ENCODE measurements around the gene CTCF.
A peak's percentile ranks its signal among the peaks of the same experiment; 100 is the strongest.

Gene CTCF

DNA sequence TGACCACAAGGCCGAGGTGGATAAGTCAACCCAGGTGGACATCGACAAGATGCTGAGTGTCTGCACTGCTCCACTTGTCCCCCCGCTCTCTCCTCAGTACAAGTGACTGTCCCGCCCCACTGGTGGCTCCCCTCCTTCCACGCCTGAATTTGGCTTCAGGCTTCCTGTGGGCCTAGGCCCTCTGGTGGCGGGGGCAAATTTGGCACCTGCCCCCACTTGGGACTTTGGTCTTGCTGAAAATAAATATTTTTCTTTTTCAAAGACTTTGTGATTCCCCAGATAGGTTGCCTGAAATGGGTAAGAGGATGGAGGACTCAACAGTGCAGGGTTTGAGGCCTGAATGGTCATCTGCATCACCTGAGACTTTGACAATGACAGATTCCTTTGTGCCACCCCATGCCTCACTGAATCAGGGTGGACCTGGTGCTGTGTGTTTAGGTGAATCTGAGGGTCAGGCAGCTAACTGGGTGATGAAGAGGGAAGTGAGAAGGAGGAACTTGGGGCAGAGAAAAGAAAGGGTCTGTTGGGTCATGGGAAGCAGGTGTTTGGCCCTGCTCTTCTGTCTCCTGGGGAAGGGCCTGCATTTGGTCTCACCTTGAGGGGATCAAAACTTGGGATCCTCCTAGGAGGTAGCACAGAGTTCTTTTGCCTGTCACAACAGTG, 106.3 kb downstream of the CTCF start:
- H2BK12ac ChIP-seq (ENCODE audit: low read length in 2 of 2) = no peak overlapping the region
- no peaks in the 10 kb centered on the region for H3K9me3 ChIP-seq (ENCODE audit: control insufficient read depth, low read length)
- WGBS = 88% methylated on average over 6 of the region's 6 CpGs
- peaks cover 5% of the 10 kb centered on the region for H3K79me1 ChIP-seq (replicated peaks; ENCODE audit: low read length, poor library complexity, severe bottlenecking)
- H4K91ac ChIP-seq (ENCODE audit: low read length) = no peak overlapping the region
- H3K23ac ChIP-seq (ENCODE audit: low read length in 2 of 2) = no peak overlapping the region
- peaks cover 8 to 9% of the 10 kb centered on the region in 2 experiments for H3K36me3 ChIP-seq (ENCODE audit: control insufficient read depth in 1 of 2, insufficient read depth in 2 of 2, low read depth in 1 of 2, low read length in 2 of 2)
- no peak overlapping the region for H3K14ac ChIP-seq (ENCODE audit: low read length in 2 of 2)
- H3K4me3 ChIP-seq (ENCODE audit: insufficient read depth in 1 of 2, low read depth in 1 of 2, low read length in 2 of 2) = no peak overlapping the region
- H3K4me2 ChIP-seq (ENCODE audit: low read length, poor library complexity, severe bottlenecking) = no peak overlapping the region
- no peak overlapping the region for H2BK15ac ChIP-seq (ENCODE audit: low read depth, poor library complexity, severe bottlenecking)
- no peak overlapping the region for H3K4ac ChIP-seq (ENCODE audit: low read depth in 1 of 2, low read length in 2 of 2)
- no peak overlapping the region for H2AK5ac ChIP-seq (ENCODE audit: low read length, severe bottlenecking)
- H3K18ac ChIP-seq (ENCODE audit: low read depth in 1 of 2, low read length in 2 of 2) = no peak overlapping the region
- H4K8ac ChIP-seq (ENCODE audit: low read length) = no peak overlapping the region
- DNase-seq = no peak
- no peak overlapping the region for H3K9ac ChIP-seq (ENCODE audit: low read length)
- peaks cover 32% of the 10 kb centered on the region for H3K4me1 ChIP-seq (ENCODE audit: control insufficient read depth, insufficient read depth, low read depth, low read length)
- H3K27me3 ChIP-seq (ENCODE audit: control insufficient read depth in 1 of 2, insufficient read depth in 1 of 2, low read length in 2 of 2) = no peaks in the 10 kb centered on the region
- H2AFZ ChIP-seq (ENCODE audit: low read depth, low read length) = no peak overlapping the region
- H2BK5ac ChIP-seq (ENCODE audit: low read depth, low read length, poor library complexity, severe bottlenecking) = no peak overlapping the region
- no peak overlapping the region for H3K27ac ChIP-seq (ENCODE audit: low read length, poor library complexity, severe bottlenecking)
- no peak overlapping the region for H2BK120ac ChIP-seq (ENCODE audit: low read depth, low read length)

DNA sequence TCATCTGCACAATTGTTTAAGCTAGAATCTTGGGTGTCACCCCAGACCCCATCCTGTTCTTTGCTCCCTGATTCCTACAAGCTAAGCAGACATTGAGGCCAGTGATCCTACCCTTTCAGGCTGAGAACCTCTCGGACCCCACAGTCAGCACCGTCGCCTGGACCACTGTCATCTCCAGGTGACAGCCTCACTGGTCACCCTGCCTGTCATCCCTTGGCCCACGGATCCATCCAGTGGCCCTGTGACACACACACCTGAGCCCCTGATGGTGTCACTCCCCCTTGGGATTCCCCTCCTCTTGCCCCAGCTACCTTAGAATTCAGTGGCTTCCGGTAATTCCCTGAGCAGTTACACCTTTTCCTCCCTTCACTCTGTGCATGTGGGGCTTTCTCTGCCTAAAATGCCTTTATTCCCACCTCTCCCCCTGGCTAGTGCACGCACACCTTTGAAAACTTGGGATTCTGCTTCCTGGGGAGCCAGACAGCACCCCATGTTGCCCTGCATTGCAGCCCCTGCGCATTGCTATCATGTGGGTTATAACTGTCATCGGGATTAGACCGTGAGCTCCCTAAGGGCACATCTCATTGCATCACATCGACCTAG, 107.3 kb downstream of the CTCF start:
- no peak for DNase-seq
- no peak overlapping the region for H3K9ac ChIP-seq (ENCODE audit: low read length)
- H3K4me3 ChIP-seq (ENCODE audit: insufficient read depth in 1 of 2, low read depth in 1 of 2, low read length in 2 of 2) = no peak overlapping the region
- no peak overlapping the region for H3K27ac ChIP-seq (ENCODE audit: low read length, poor library complexity, severe bottlenecking)
- no peak overlapping the region for H2BK120ac ChIP-seq (ENCODE audit: low read depth, low read length)
- no peak overlapping the region for H4K91ac ChIP-seq (ENCODE audit: low read length)
- no peak overlapping the region for H2AFZ ChIP-seq (ENCODE audit: low read depth, low read length)
- H3K79me1 ChIP-seq (replicated peaks; ENCODE audit: low read length, poor library complexity, severe bottlenecking) = peaks cover 5% of the 10 kb centered on the region
- H3K18ac ChIP-seq (ENCODE audit: low read depth in 1 of 2, low read length in 2 of 2) = no peak overlapping the region
- no peak overlapping the region for H2BK15ac ChIP-seq (ENCODE audit: low read depth, poor library complexity, severe bottlenecking)
- no peak overlapping the region for H3K4me2 ChIP-seq (ENCODE audit: low read length, poor library complexity, severe bottlenecking)
- H4K8ac ChIP-seq (ENCODE audit: low read length) = no peak overlapping the region
- H2BK5ac ChIP-seq (ENCODE audit: low read depth, low read length, poor library complexity, severe bottlenecking) = no peak overlapping the region
- no peak overlapping the region for H2AK5ac ChIP-seq (ENCODE audit: low read length, severe bottlenecking)
- no peak overlapping the region for H3K14ac ChIP-seq (ENCODE audit: low read length in 2 of 2)
- H3K27me3 ChIP-seq (ENCODE audit: control insufficient read depth in 1 of 2, insufficient read depth in 1 of 2, low read length in 2 of 2) = no peaks in the 10 kb centered on the region
- H3K4me1 ChIP-seq (ENCODE audit: control insufficient read depth, insufficient read depth, low read depth, low read length) = peaks cover 40% of the 10 kb centered on the region
- 92% methylated on average over 10 of the region's 10 CpGs for WGBS
- no peaks in the 10 kb centered on the region for H3K9me3 ChIP-seq (ENCODE audit: control insufficient read depth, low read length)
- H2BK12ac ChIP-seq (ENCODE audit: low read length in 2 of 2) = no peak overlapping the region
- H3K4ac ChIP-seq (ENCODE audit: low read depth in 1 of 2, low read length in 2 of 2) = no peak overlapping the region
- no peak overlapping the region for H3K23ac ChIP-seq (ENCODE audit: low read length in 2 of 2)
- peaks cover 2 to 9% of the 10 kb centered on the region in 2 experiments for H3K36me3 ChIP-seq (ENCODE audit: control insufficient read depth in 1 of 2, insufficient read depth in 2 of 2, low read depth in 1 of 2, low read length in 2 of 2)

GRCh38 chr16:67672306-67672705, 110.0 kb downstream of the CTCF start:
- no peak for DNase-seq
- H3K14ac ChIP-seq (ENCODE audit: low read length in 2 of 2) = no peak overlapping the region
- H2AFZ ChIP-seq (ENCODE audit: low read depth, low read length) = no peak overlapping the region
- no peaks in the 10 kb centered on the region for H3K9me3 ChIP-seq (ENCODE audit: control insufficient read depth, low read length)
- no peak overlapping the region for H2BK12ac ChIP-seq (ENCODE audit: low read length in 2 of 2)
- H3K23ac ChIP-seq (ENCODE audit: low read length in 2 of 2) = no peak overlapping the region
- H3K27ac ChIP-seq (ENCODE audit: low read length, poor library complexity, severe bottlenecking) = no peak overlapping the region
- H2BK15ac ChIP-seq (ENCODE audit: low read depth, poor library complexity, severe bottlenecking) = no peak overlapping the region
- 77% methylated on average over 4 of the region's 4 CpGs for WGBS
- H3K79me1 ChIP-seq (replicated peaks; ENCODE audit: low read length, poor library complexity, severe bottlenecking) = peaks cover 2% of the 10 kb centered on the region
- no peak overlapping the region for H4K8ac ChIP-seq (ENCODE audit: low read length)
- peaks cover 31% of the 10 kb centered on the region for H3K4me1 ChIP-seq (ENCODE audit: control insufficient read depth, insufficient read depth, low read depth, low read length)
- H2BK5ac ChIP-seq (ENCODE audit: low read depth, low read length, poor library complexity, severe bottlenecking) = no peak overlapping the region
- no peak overlapping the region for H4K91ac ChIP-seq (ENCODE audit: low read length)
- H3K4me2 ChIP-seq (ENCODE audit: low read length, poor library complexity, severe bottlenecking) = no peak overlapping the region
- H2BK120ac ChIP-seq (ENCODE audit: low read depth, low read length) = no peak overlapping the region
- no peak overlapping the region for H3K18ac ChIP-seq (ENCODE audit: low read depth in 1 of 2, low read length in 2 of 2)
- no peak overlapping the region for H3K4me3 ChIP-seq (ENCODE audit: insufficient read depth in 1 of 2, low read depth in 1 of 2, low read length in 2 of 2)
- peaks cover 7 to 21% of the 10 kb centered on the region in 2 experiments for H3K36me3 ChIP-seq (ENCODE audit: control insufficient read depth in 1 of 2, insufficient read depth in 2 of 2, low read depth in 1 of 2, low read length in 2 of 2)
- no peak overlapping the region for H2AK5ac ChIP-seq (ENCODE audit: low read length, severe bottlenecking)
- no peaks in the 10 kb centered on the region for H3K27me3 ChIP-seq (ENCODE audit: control insufficient read depth in 1 of 2, insufficient read depth in 1 of 2, low read length in 2 of 2)
- no peak overlapping the region for H3K4ac ChIP-seq (ENCODE audit: low read depth in 1 of 2, low read length in 2 of 2)
- no peak overlapping the region for H3K9ac ChIP-seq (ENCODE audit: low read length)

DNA sequence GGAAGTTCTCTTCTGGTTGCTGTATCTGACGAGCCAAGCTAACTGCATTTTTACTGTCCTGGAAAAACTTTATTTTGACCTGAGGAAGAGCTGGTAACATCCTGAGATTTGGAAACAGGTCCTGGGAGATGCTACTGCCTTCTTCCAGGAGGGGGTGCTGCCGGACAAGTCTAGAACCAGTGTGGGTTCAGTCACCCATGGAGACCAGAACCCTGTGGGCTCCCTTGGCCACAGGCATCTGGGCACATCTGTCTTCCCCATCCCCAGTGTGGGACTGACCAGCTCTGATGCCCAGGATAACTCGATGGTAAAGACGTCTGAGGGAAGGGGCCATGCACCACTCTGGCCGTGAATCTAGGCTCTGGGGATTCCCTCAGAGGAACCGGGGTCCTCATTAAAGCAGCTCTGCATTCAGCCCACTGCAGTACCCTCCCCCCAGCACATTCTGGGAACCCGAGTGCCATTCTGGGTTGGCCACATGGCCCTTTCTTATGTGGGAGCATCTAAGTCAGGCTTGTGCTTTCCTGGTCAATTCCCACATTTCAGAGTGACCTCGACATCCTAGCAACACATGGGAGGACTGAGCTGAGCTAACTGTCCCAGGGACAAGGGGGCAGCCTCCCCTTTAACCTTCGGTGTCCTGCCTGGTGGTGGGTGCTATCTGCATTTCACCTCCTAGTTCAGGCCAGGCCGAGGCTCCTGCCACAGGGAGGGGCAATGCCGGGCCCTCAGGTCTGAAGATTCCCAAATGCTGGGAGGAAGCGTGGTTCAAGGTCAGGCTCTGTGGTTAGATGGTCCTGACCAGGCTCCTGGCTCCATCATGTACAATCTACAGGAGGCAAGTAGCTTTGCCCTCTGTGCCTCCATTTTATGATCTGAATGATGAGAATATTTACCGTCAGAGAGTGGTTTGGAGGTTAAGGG, 110.7 kb downstream of the CTCF start:
- Histone ChIP-seq H2BK12ac (ENCODE audit: low read length in 2 of 2) (peak overlapping the region in 1 of 2 experiments; percentile 31), H3K9me3 (ENCODE audit: control insufficient read depth, low read length) (no peaks in the 10 kb centered on the region), H3K23ac (ENCODE audit: low read length in 2 of 2) (no peak overlapping the region), H3K4me3 (ENCODE audit: insufficient read depth in 1 of 2, low read depth in 1 of 2, low read length in 2 of 2) (no peak overlapping the region), H2BK120ac (ENCODE audit: low read depth, low read length) (no peak overlapping the region), H4K8ac (ENCODE audit: low read length) (no peak overlapping the region), H2BK5ac (ENCODE audit: low read depth, low read length, poor library complexity, severe bottlenecking) (no peak overlapping the region), H3K36me3 (ENCODE audit: control insufficient read depth in 1 of 2, insufficient read depth in 2 of 2, low read depth in 1 of 2, low read length in 2 of 2) (peaks cover 14 to 25% of the 10 kb centered on the region in 2 experiments), H3K4me2 (ENCODE audit: low read length, poor library complexity, severe bottlenecking) (no peak overlapping the region), H2AFZ (ENCODE audit: low read depth, low read length) (no peak overlapping the region), H2BK15ac (ENCODE audit: low read depth, poor library complexity, severe bottlenecking) (peak overlapping the region; percentile 70), H3K4ac (ENCODE audit: low read depth in 1 of 2, low read length in 2 of 2) (no peak overlapping the region), H3K79me1 (replicated peaks; ENCODE audit: low read length, poor library complexity, severe bottlenecking) (peaks cover 2% of the 10 kb centered on the region), H3K18ac (ENCODE audit: low read depth in 1 of 2, low read length in 2 of 2) (no peak overlapping the region), H2AK5ac (ENCODE audit: low read length, severe bottlenecking) (peak overlapping the region; percentile 50), H4K91ac (ENCODE audit: low read length) (no peak overlapping the region), H3K27ac (ENCODE audit: low read length, poor library complexity, severe bottlenecking) (no peak overlapping the region), H3K9ac (ENCODE audit: low read length) (peak overlapping the region; percentile 38), H3K14ac (ENCODE audit: low read length in 2 of 2) (peak overlapping the region in 1 of 2 experiments; percentile 18), H3K27me3 (ENCODE audit: control insufficient read depth in 1 of 2, insufficient read depth in 1 of 2, low read length in 2 of 2) (no peaks in the 10 kb centered on the region), H3K4me1 (ENCODE audit: control insufficient read depth, insufficient read depth, low read depth, low read length) (peaks cover 27% of the 10 kb centered on the region)
- DNase-seq = peak; percentile 76
- WGBS = 70% methylated on average over 12 of the region's 13 CpGs

Data from mesenchymal stem cell (in vitro differentiated cells and primary cell).